ENCODE measurements around the gene CACUL1.

DNA sequence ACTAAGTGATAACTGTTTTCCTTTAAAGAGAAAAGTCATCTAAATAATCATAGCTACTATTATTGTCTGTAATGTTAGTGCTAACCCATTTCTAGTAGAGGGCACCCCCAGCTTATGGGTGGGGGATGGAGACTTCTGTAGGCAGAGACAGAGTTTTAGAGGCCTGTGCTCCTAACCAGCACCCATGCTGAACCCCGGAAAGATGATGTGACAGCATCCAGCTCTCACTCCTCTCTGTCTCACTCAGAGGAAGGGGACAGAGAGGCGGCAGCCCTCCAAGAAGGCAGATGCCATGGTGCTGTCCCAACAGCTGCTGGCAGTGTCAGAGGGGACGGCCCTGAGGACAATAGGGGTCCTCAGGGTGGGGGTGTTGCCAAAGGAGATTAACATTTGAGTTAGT lies 84.9 kb downstream of the CACUL1 start:
- TF ChIP-seq ZNF7 (CRISPR knock-in tag; IDR thresholded peaks at IDR 0.05): no peak
- no peak for TF ChIP-seq AKAP8 (CRISPR knock-in tag; IDR thresholded peaks at IDR 0.05)
- no peak for TF ChIP-seq YY1 (IDR thresholded peaks at IDR 0.05; ENCODE audit: insufficient read depth, insufficient replicate concordance, low read depth, low read length)
- no peak for TF ChIP-seq RBM22 (optimal IDR thresholded peaks at IDR 0.05; ENCODE audit: low read length)
- TF ChIP-seq JUND (CRISPR knock-in tag; IDR thresholded peaks at IDR 0.05): no peak
- TF ChIP-seq, protein P1, sequence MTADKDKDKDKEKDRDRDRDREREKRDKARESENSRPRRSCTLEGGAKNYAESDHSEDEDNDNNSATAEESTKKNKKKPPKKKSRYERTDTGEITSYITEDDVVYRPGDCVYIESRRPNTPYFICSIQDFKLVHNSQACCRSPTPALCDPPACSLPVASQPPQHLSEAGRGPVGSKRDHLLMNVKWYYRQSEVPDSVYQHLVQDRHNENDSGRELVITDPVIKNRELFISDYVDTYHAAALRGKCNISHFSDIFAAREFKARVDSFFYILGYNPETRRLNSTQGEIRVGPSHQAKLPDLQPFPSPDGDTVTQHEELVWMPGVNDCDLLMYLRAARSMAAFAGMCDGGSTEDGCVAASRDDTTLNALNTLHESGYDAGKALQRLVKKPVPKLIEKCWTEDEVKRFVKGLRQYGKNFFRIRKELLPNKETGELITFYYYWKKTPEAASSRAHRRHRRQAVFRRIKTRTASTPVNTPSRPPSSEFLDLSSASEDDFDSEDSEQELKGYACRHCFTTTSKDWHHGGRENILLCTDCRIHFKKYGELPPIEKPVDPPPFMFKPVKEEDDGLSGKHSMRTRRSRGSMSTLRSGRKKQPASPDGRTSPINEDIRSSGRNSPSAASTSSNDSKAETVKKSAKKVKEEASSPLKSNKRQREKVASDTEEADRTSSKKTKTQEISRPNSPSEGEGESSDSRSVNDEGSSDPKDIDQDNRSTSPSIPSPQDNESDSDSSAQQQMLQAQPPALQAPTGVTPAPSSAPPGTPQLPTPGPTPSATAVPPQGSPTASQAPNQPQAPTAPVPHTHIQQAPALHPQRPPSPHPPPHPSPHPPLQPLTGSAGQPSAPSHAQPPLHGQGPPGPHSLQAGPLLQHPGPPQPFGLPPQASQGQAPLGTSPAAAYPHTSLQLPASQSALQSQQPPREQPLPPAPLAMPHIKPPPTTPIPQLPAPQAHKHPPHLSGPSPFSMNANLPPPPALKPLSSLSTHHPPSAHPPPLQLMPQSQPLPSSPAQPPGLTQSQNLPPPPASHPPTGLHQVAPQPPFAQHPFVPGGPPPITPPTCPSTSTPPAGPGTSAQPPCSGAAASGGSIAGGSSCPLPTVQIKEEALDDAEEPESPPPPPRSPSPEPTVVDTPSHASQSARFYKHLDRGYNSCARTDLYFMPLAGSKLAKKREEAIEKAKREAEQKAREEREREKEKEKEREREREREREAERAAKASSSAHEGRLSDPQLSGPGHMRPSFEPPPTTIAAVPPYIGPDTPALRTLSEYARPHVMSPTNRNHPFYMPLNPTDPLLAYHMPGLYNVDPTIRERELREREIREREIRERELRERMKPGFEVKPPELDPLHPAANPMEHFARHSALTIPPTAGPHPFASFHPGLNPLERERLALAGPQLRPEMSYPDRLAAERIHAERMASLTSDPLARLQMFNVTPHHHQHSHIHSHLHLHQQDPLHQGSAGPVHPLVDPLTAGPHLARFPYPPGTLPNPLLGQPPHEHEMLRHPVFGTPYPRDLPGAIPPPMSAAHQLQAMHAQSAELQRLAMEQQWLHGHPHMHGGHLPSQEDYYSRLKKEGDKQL (CRISPR knock-in tag; IDR thresholded peaks at IDR 0.05; ENCODE audit: low read depth): no peak

All from HepG2 (cell line).